ENCODE results near the gene RIIAD1.

Gene RIIAD1

GRCh38 chr1:151776665-151777062 lies 55.3 kb downstream of the RIIAD1 start:
- Mint-ChIP-seq H3K4me1 (no peaks in the 10 kb centered on the region), H3K4me3 (no peak overlapping the region)

GRCh38 chr1:151777317-151777716 lies 56.0 kb downstream of the RIIAD1 start:
- Mint-ChIP-seq H3K36me3 (ENCODE audit: low read depth) (peaks cover 16% of the 10 kb centered on the region), H3K27ac (no peak overlapping the region), H3K4me1 (no peaks in the 10 kb centered on the region), H3K27me3 (ENCODE audit: low read depth) (no peaks in the 10 kb centered on the region), H3K4me3 (no peak overlapping the region), H3K9me3 (no peaks in the 10 kb centered on the region)
- no peak for TF ChIP-seq CTCF (IDR thresholded peaks at IDR 0.05; ENCODE audit: unreplicated experiment in 3 of 3)

More at GRCh38 chr1:151776665-151777062, 55.3 kb downstream of the RIIAD1 start:
- Mint-ChIP-seq H3K27ac (no peak overlapping the region), H3K9me3 (no peaks in the 10 kb centered on the region), H3K27me3 (ENCODE audit: low read depth) (no peaks in the 10 kb centered on the region), H3K36me3 (ENCODE audit: low read depth) (peaks cover 16% of the 10 kb centered on the region)
- no peak for TF ChIP-seq CTCF (IDR thresholded peaks at IDR 0.05; ENCODE audit: unreplicated experiment in 3 of 3)

Data from nephron (organoid).